ENCODE data around the gene INHA. TPM values are rescaled to one million over a fixed set of nuclear protein-coding genes. Genes with fewer than 3 reads are reported as not detected.

INHA gene
- total RNA-seq, 1 donor from 2014 or later: 0.52 TPM

GRCh38 chr2:219578811-219579613 lies 6.9 kb downstream of the INHA start:
- FAIRE-seq (no peak), DNase-seq (ENCODE audit: low read depth) (no peak)
- TF ChIP-seq CTCF (IDR thresholded peaks at IDR 0.05; ENCODE audit: insufficient read depth, low read depth, low read length) (no peak), EZH2 (IDR thresholded peaks at IDR 0.05; ENCODE audit: insufficient read depth, low read length) (no peak)
- Mint-ChIP-seq H3K4me3 (ENCODE audit: unreplicated experiment) (no peak overlapping the region), H3K27ac (ENCODE audit: unreplicated experiment) (no peak overlapping the region), H3K36me3 (ENCODE audit: low read depth, unreplicated experiment) (no peaks in the 10 kb centered on the region), H3K27me3 (ENCODE audit: low read depth, unreplicated experiment) (no peaks in the 10 kb centered on the region), H3K9me3 (ENCODE audit: unreplicated experiment) (no peaks in the 10 kb centered on the region), H3K4me1 (ENCODE audit: low read depth, unreplicated experiment) (peaks cover 13% of the 10 kb centered on the region)
- Histone ChIP-seq H3K36me3 (ENCODE audit: insufficient read depth, low read length) (no peaks in the 10 kb centered on the region), H3K9me3 (ENCODE audit: insufficient read depth, low read depth, low read length) (no peaks in the 10 kb centered on the region), H3K4me1 (ENCODE audit: insufficient read depth, low read length) (peaks cover 7% of the 10 kb centered on the region), H2AFZ (ENCODE audit: low read depth, low read length) (no peak overlapping the region), H3K4me2 (ENCODE audit: low read length) (no peak overlapping the region), H3K27ac (ENCODE audit: low read depth, low read length) (no peak overlapping the region), H3K27me3 (ENCODE audit: insufficient read depth, low read length) (peaks cover 11% of the 10 kb centered on the region), H4K20me1 (ENCODE audit: insufficient read depth, low read length) (no peaks in the 10 kb centered on the region), H3K9ac (ENCODE audit: low read length) (no peak overlapping the region), H3K4me3 (ENCODE audit: insufficient read depth, low read depth, low read length) (no peak overlapping the region), H3K79me2 (ENCODE audit: insufficient read depth, low read length) (no peaks in the 10 kb centered on the region)

GRCh38 chr2:219581346-219581745 lies 9.2 kb downstream of the INHA start:
- peaks cover 7% of the 10 kb centered on the region for H3K4me1 ChIP-seq (ENCODE audit: insufficient read depth, low read length)
- Mint-ChIP-seq H3K4me1 (ENCODE audit: low read depth, unreplicated experiment) (peaks cover 13% of the 10 kb centered on the region), H3K36me3 (ENCODE audit: low read depth, unreplicated experiment) (no peaks in the 10 kb centered on the region), H3K4me3 (ENCODE audit: unreplicated experiment) (no peak overlapping the region), H3K9me3 (ENCODE audit: unreplicated experiment) (no peaks in the 10 kb centered on the region), H3K27me3 (ENCODE audit: low read depth, unreplicated experiment) (peaks cover 5% of the 10 kb centered on the region), H3K27ac (ENCODE audit: unreplicated experiment) (no peak overlapping the region)
- no peak overlapping the region for H2AFZ ChIP-seq (ENCODE audit: low read depth, low read length)
- DNase-seq (ENCODE audit: low read depth): no peak
- H3K79me2 ChIP-seq (ENCODE audit: insufficient read depth, low read length): no peaks in the 10 kb centered on the region
- no peak overlapping the region for H3K27ac ChIP-seq (ENCODE audit: low read depth, low read length)
- FAIRE-seq: no peak
- H3K9me3 ChIP-seq (ENCODE audit: insufficient read depth, low read depth, low read length): no peaks in the 10 kb centered on the region
- no peak overlapping the region for H3K9ac ChIP-seq (ENCODE audit: low read length)
- no peaks in the 10 kb centered on the region for H4K20me1 ChIP-seq (ENCODE audit: insufficient read depth, low read length)
- H3K27me3 ChIP-seq (ENCODE audit: insufficient read depth, low read length): peaks cover 15% of the 10 kb centered on the region
- no peak overlapping the region for H3K4me3 ChIP-seq (ENCODE audit: insufficient read depth, low read depth, low read length)
- H3K4me2 ChIP-seq (ENCODE audit: low read length): no peak overlapping the region
- TF ChIP-seq EZH2 (IDR thresholded peaks at IDR 0.05; ENCODE audit: insufficient read depth, low read length) (no peak), CTCF (IDR thresholded peaks at IDR 0.05; ENCODE audit: insufficient read depth, low read depth, low read length) (no peak)
- H3K36me3 ChIP-seq (ENCODE audit: insufficient read depth, low read length): no peaks in the 10 kb centered on the region

DNA sequence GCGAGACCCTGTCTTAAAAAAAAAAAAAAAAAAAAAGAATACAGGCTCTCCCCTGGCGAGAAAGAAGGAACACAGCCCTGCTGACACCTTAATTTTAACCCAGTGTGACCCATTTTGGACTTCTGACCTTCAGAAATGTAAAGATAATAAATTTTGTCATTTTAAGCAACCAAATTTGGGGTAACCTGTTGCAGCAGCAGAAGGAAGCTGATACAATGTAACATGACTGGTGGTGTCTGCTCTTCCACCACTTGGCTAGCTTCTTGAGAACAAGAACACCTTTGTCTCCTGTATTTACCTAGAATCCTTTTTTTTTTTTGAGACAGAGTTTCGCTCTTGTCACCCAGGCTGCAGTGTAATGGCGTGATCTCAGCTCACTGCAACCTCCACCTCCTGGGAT lies 19.0 kb downstream of the INHA start:
- FAIRE-seq (no peak), DNase-seq (ENCODE audit: low read depth) (no peak)
- H3K4me3 ChIP-seq (ENCODE audit: insufficient read depth, low read depth, low read length): no peak overlapping the region
- no peaks in the 10 kb centered on the region for H3K36me3 Mint-ChIP-seq (ENCODE audit: low read depth, unreplicated experiment)
- no peaks in the 10 kb centered on the region for H3K79me2 ChIP-seq (ENCODE audit: insufficient read depth, low read length)
- TF ChIP-seq CTCF (IDR thresholded peaks at IDR 0.05; ENCODE audit: insufficient read depth, low read depth, low read length) (no peak), EZH2 (IDR thresholded peaks at IDR 0.05; ENCODE audit: insufficient read depth, low read length) (no peak)
- H3K4me1 ChIP-seq (ENCODE audit: insufficient read depth, low read length): no peaks in the 10 kb centered on the region
- no peak overlapping the region for H3K4me2 ChIP-seq (ENCODE audit: low read length)
- peaks cover 2% of the 10 kb centered on the region for H3K9me3 Mint-ChIP-seq (ENCODE audit: unreplicated experiment)
- H3K36me3 ChIP-seq (ENCODE audit: insufficient read depth, low read length): no peaks in the 10 kb centered on the region
- no peaks in the 10 kb centered on the region for H4K20me1 ChIP-seq (ENCODE audit: insufficient read depth, low read length)
- H3K4me3 Mint-ChIP-seq (ENCODE audit: unreplicated experiment): no peak overlapping the region
- H3K9me3 ChIP-seq (ENCODE audit: insufficient read depth, low read depth, low read length): no peaks in the 10 kb centered on the region
- no peak overlapping the region for H2AFZ ChIP-seq (ENCODE audit: low read depth, low read length)
- no peak overlapping the region for H3K27ac Mint-ChIP-seq (ENCODE audit: unreplicated experiment)
- H3K4me1 Mint-ChIP-seq (ENCODE audit: low read depth, unreplicated experiment): peaks cover 15% of the 10 kb centered on the region
- no peak overlapping the region for H3K27ac ChIP-seq (ENCODE audit: low read depth, low read length)
- no peaks in the 10 kb centered on the region for H3K27me3 ChIP-seq (ENCODE audit: insufficient read depth, low read length)
- H3K27me3 Mint-ChIP-seq (ENCODE audit: low read depth, unreplicated experiment): peaks cover 2% of the 10 kb centered on the region
- H3K9ac ChIP-seq (ENCODE audit: low read length): no peak overlapping the region

All from astrocyte (in vitro differentiated cells and primary cell).